Activated CD8-positive, alpha-beta memory T cell treated with anti-CD3 and anti-CD28 coated beads, Interleukin-2, amount 50 U/mL, for 24 hours (primary cell): ENCODE data around the gene LNX1.

Experiments used
- DNase-seq: peaks from one replicate; pipeline ENCODE4 v3.0.0-alpha.2; 2020; ENCODE audit errors: extremely low read depth

LNX1 gene

GRCh38 chr4:53572600-53572994, 18.7 kb downstream of the LNX1 start:
- DNase-seq: no peak

DNA sequence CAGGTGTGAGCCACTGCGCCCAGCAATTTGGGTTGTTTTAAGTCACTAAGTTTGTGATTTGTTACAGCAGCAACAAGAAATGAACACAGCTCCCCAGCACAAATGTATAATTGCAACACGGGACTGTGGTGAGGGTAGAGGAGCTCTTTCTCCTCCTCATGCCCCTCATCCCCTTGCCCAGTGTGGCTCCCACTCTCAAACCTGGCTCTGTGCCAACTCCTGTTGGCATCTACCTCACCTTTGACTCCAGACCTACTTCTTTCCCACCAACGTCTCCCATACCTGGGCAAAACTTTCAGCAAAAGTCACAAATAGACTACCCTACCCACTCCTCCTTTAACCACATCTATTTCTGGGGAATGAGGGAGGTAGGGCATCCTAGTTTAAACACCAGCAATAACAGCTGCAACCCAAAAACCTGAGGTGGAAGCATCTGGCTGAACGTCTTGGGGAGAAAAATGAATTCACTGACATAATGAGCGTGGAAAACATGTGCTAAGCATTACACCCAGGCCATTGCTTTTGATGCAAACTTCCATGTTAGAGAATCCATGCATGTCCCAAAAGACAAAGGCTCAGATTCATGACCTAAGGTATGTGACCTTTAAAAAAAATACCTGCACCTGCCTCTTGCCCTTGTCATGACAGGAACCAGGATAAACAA, 19.2 kb downstream of the LNX1 start:
- DNase-seq: no peak

GRCh38 chr4:53563824-53564223, 27.5 kb downstream of the LNX1 start:
- DNase-seq: no peak

- DNase-seq: no peak
These were observed 28.9 kb downstream of the LNX1 start for GRCh38 chr4:53562409-53562808.

GRCh38 chr4:53559021-53559620, 32.2 kb downstream of the LNX1 start:
- no peak for DNase-seq

DNA sequence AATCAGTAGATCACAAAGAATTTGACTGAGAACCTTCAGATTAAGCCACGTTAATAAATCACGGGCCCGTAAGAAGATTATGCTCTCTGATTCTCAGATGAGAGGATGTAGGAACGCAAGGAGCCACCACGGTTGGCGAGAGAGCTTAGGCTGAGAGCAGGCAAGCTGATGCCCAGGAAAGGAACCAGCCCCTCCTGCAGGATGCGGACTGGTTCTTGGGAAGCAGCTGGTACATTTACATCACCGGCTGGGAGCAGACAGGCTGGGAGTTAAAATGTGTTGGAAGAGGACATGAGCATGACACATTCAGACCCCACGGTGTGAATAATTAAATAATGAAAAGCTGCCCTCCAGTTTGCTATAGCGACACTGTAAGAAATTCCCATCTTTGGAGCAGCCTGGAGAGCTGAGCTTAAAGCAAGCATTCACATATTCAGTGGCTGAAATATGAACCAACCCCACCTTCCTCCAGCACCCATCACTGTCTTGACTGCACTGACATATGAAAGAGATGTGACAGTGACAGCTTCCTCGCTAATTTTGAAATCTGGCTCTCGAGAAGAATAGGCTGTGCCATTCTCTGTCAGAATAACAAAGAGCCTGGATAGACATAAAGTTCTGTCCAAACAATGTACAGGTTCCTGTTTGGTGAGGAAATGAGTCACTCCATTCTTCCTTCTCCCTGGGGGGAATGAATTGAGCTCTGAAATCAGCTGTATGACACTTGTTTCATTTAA, 33.1 kb downstream of the LNX1 start:
- DNase-seq: no peak

- DNase-seq: no peak
These were observed 33.6 kb downstream of the LNX1 start for GRCh38 chr4:53557669-53558064.

DNA sequence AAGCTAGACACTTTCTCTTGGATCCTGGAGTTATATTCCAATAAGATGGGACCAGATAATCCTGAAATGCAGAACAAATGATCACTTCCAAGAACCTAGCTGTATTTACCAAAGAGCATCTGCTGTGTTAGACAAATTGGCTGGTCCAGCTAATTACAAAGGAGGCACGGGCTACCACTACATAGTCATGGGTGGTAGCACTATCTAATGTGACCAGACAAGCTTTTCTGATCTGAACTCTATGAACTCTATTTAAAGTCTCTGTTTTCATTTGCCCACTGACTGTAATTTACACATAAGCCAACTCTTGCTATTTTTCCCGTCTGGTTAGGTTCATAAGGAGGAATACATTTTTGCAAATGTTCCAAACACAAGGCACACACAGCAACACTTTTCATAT, 34.6 kb downstream of the LNX1 start:
- DNase-seq: no peak

GRCh38 chr4:53553486-53554210, 37.6 kb downstream of the LNX1 start:
- no peak for DNase-seq

DNA sequence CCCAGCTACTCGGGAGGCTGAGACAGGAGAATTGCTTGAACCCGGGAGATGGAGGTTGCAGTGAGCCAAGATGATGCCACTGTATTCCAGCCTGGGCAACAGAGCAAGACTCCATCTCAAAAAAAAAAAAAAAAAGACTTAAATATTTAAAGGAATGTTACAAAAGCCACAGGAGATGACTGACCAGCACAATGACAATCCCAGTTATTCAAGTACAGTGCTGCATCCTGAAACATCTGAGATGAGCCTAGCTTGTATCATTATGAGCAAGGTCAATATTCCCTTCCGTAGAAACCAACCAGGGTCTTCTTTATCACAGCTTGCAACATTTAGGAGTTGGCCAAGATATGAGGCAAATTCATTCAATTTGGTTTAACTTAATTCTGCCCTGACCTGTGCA, 38.6 kb downstream of the LNX1 start:
- no peak for DNase-seq

GRCh38 chr4:53551958-53552357, 39.3 kb downstream of the LNX1 start:
- no peak for DNase-seq

DNA sequence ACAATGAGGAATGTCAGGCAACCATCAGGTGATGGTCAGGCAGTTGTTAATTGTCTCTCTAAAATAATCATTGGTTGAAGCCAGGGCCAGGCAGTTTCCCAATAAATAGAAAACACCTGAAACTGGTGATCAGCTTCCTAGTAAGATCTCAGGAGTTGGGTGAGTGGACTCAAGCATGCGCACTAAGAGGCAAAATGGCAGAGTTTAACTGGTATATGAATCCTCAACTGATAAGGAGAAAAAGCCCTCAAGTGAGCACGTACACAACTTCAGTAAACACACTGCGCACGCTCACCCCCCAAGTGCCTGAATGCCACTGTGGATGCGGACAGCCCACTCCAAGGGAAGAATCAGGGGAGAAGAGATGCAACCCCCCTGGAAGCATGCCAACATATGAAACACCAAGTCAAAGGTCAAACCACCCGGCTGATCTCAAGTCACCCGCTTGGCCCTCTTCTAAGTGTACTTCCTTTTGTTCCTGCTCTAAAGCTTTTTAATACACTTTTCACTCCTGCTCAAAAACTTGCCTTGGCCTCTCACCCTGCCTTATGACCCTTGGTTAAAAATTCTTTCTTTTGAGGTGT, 39.9 kb downstream of the LNX1 start:
- DNase-seq: no peak

- DNase-seq: no peak
These were observed 42.6 kb downstream of the LNX1 start for GRCh38 chr4:53548662-53549061.

- no peak for DNase-seq
These were observed 43.3 kb downstream of the LNX1 start for GRCh38 chr4:53547983-53548382.

GRCh38 chr4:53545942-53546581, 45.2 kb downstream of the LNX1 start:
- DNase-seq: no peak

- DNase-seq: no peak
These were observed 46.0 kb downstream of the LNX1 start for GRCh38 chr4:53545273-53545672.

GRCh38 chr4:53543561-53543960, 47.7 kb downstream of the LNX1 start:
- no peak for DNase-seq

DNA sequence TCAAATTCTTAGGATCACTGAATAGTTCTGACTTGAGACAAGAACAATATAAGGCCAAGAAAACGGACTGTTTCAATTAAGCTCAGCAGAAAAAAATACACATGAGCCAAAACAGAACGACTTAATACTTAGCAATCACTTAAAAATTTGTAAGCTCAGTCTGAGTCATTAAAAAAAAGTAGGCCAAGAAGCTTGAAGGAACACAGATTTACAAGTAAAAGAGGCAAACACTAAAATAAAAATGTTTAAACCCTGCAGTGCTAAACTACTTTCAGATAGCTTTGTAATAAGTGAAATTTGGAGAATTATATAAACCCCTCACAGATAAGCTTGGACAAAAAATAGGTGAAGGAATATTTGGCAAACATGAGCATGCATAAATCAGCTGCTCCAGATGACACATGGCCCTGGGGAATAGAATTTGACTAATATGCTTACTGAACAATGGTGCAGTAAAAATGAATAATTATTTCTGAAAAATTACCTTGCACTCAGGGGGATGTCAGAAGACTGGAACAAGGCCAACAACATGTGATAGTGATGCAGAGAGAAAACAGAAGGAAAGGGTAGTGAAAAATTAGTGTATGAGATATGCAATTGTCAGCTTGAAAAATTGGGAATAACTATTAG, 49.6 kb downstream of the LNX1 start:
- DNase-seq: no peak

- no peak for DNase-seq
These were observed 52.5 kb downstream of the LNX1 start for GRCh38 chr4:53538756-53539155.

DNA sequence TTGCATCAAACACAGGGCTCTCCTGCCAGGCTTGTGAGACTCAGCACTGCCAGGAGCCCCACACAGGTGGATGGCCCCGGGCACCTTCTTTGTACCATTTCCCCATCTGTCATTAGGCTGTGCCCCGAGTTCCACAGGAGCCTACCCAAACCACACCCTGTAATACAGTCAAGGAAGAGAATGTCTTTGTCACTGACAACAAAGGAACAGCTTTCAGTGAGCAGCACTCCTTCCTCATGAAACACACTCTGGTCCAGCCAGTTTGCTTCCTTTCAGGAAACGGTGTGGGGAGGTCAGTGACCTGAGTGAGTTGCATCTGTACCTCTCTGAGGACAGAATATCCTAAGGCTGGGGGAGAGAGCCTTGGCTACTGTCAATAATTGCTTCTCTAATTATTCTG, 53.7 kb downstream of the LNX1 start:
- no peak for DNase-seq

GRCh38 chr4:53536328-53536727, 55.0 kb downstream of the LNX1 start:
- no peak for DNase-seq
